Nephron progenitor cell (in vitro differentiated cells): ENCODE measurements around the gene MLN.

Source experiments
- DNase-seq: peaks from one replicate; pipeline ENCODE4 v3.0.0; 2021
- H3K27ac Mint-ChIP-seq: 2 replicates; pipeline ENCODE4 v1.8.0; 2021; ENCODE audit warnings: mild to moderate bottlenecking, moderate library complexity, mixed read lengths
- H3K27me3 Mint-ChIP-seq: 2 replicates; pipeline ENCODE4 v1.8.0; 2021; ENCODE audit warnings: mild to moderate bottlenecking, low read depth, mixed read lengths; ENCODE audit not compliant: poor library complexity
- H3K36me3 Mint-ChIP-seq: 2 replicates; pipeline ENCODE4 v1.8.0; 2021; ENCODE audit warnings: low read depth, mixed read lengths
- H3K4me1 Mint-ChIP-seq: 2 replicates; pipeline ENCODE4 v1.8.0; 2021; ENCODE audit warnings: mixed read lengths
- H3K4me3 Mint-ChIP-seq: 2 replicates; pipeline ENCODE4 v1.8.0; 2021; ENCODE audit warnings: mild to moderate bottlenecking, moderate library complexity, mixed read lengths
- H3K9me3 Mint-ChIP-seq: 2 replicates; pipeline ENCODE4 v1.8.0; 2021; ENCODE audit warnings: mild to moderate bottlenecking, moderate library complexity, mixed read lengths
- CTCF ChIP-seq: fragments of 200-600 bp; sonication (generic); IDR thresholded peaks from 2 replicates; pipeline ENCODE4 v1.5.0; 2021; ENCODE audit warnings: antibody characterized with exemption

The MLN gene

GRCh38 chr6:33758815-33759216, 45.0 kb downstream of the MLN start:
- peaks cover 91% of the 10 kb centered on the region for H3K4me1 Mint-ChIP-seq
- peak overlapping the region; percentile 82 for H3K27ac Mint-ChIP-seq
- H3K4me3 Mint-ChIP-seq = no peak overlapping the region
- DNase-seq = no peak
- H3K27me3 Mint-ChIP-seq = peaks cover 8% of the 10 kb centered on the region
- H3K9me3 Mint-ChIP-seq = no peaks in the 10 kb centered on the region
- no peaks in the 10 kb centered on the region for H3K36me3 Mint-ChIP-seq
- no peak for TF ChIP-seq CTCF

- no peak for TF ChIP-seq CTCF
- no peak for DNase-seq
- no peaks in the 10 kb centered on the region for H3K9me3 Mint-ChIP-seq
- H3K27me3 Mint-ChIP-seq = peaks cover 2% of the 10 kb centered on the region
- H3K36me3 Mint-ChIP-seq = no peaks in the 10 kb centered on the region
- no peak overlapping the region for H3K27ac Mint-ChIP-seq
- H3K4me3 Mint-ChIP-seq = no peak overlapping the region
- peaks cover 88% of the 10 kb centered on the region for H3K4me1 Mint-ChIP-seq
These were observed 45.9 kb downstream of the MLN start for GRCh38 chr6:33757906-33758305.

DNA sequence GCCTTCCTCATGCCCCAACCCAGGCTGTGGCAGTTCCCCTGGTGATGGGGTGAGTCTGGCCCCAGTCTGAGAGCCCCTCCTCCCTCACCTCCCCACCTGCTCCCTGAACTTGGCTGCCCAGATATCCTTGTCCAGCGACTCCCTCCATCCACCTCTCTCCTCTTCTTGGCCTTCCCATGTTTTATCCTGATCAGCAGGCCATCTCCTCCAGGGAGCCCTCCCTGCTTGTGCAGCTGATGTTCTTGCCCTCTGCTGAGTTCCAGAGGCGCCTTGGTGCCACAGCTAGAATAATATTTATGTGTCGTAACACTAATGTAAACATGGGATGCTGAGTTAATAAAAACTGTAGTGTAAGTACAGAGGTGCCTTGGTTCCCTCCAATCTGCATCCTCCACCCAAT, 46.7 kb downstream of the MLN start:
- peaks cover 2% of the 10 kb centered on the region for H3K27me3 Mint-ChIP-seq

DNA sequence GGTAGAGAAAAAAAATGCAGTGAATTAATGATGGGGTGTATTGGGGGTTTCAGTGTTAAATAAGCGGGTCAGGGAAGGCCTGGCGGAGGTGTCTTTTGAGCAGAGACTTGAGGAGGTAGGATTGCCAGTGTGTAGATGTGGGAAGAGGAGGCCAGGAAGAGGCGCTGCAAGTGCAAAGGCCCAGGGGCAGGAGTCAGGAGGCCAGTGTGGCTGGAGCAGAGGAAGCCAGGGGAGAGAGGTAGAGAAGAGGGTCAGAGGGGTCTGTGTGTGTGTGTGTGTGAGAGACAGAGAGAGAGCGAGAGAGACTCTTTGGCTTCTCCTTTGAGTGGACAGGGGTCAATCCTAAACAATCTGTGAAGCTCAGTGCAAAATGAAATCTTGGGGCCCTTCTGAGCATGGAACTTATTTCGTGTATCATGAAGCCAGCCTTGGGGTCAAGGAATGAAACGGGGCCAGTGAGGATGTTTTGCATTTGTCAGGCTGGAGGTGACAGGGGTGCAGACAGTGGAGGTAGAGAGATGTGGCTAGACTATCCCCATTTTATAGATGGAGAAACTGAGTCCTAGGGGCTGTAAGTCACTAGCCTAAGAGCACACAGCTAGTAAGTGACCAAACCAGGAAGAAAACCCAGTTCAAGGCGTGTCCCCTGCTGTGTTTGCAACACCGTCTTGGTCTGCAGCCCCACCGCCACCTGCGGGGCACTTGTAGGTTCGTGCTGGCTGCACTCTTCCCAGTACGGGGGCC, 47.4 kb downstream of the MLN start:
- peak overlapping the region; percentile 90 for H3K27ac Mint-ChIP-seq
- H3K27me3 Mint-ChIP-seq = peaks cover 2% of the 10 kb centered on the region
- no peaks in the 10 kb centered on the region for H3K36me3 Mint-ChIP-seq

More for the DNA sequence above, 46.7 kb downstream of the MLN start:
- Mint-ChIP-seq H3K4me3 (no peak overlapping the region), H3K36me3 (no peaks in the 10 kb centered on the region), H3K9me3 (no peaks in the 10 kb centered on the region), H3K4me1 (peaks cover 90% of the 10 kb centered on the region), H3K27ac (no peak overlapping the region)
- DNase-seq = no peak
- no peak for TF ChIP-seq CTCF

GRCh38 chr6:33755070-33755869, 48.5 kb downstream of the MLN start:
- Mint-ChIP-seq H3K9me3 (no peaks in the 10 kb centered on the region), H3K4me3 (peak overlapping the region; percentile 44), H3K27me3 (peaks cover 2% of the 10 kb centered on the region), H3K36me3 (no peaks in the 10 kb centered on the region), H3K4me1 (peaks cover 90% of the 10 kb centered on the region), H3K27ac (no peak overlapping the region)
- no peak for TF ChIP-seq CTCF
- peak; percentile 51 for DNase-seq

More for the DNA sequence above, 47.4 kb downstream of the MLN start:
- no peaks in the 10 kb centered on the region for H3K9me3 Mint-ChIP-seq
- no peak overlapping the region for H3K4me3 Mint-ChIP-seq
- DNase-seq = no peak
- peaks cover 90% of the 10 kb centered on the region for H3K4me1 Mint-ChIP-seq
- TF ChIP-seq CTCF = no peak
